Measurements from ENCODE around the gene HOXB13.

DNA sequence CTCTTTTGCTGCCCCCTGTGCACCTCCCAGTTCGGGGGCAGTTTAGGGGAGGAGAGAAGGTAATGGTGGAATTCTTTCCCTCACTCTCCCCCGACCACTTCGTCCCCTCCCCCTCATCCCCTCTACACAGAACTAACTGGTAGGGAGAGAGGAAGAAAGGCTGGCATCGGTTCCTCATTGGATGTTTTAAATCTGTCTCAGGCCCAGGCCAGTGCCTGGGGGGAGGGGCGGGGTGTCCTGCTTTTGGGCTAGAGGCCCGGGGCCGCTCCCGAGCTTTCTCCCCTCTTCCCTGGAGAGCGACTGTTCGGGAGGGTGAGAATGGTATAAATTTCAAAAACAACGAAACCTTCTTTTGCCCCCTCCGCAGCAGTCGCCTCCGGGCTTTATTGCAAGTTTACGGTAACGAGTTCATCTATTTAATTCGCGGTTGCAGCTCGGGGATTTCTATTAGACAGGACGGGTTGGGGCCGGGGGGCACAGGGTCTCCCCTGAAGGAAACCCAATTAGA, 5.6 kb downstream of the HOXB13 start, which contains the start of gene PRAC2:
- TF ChIP-seq, protein P1, sequence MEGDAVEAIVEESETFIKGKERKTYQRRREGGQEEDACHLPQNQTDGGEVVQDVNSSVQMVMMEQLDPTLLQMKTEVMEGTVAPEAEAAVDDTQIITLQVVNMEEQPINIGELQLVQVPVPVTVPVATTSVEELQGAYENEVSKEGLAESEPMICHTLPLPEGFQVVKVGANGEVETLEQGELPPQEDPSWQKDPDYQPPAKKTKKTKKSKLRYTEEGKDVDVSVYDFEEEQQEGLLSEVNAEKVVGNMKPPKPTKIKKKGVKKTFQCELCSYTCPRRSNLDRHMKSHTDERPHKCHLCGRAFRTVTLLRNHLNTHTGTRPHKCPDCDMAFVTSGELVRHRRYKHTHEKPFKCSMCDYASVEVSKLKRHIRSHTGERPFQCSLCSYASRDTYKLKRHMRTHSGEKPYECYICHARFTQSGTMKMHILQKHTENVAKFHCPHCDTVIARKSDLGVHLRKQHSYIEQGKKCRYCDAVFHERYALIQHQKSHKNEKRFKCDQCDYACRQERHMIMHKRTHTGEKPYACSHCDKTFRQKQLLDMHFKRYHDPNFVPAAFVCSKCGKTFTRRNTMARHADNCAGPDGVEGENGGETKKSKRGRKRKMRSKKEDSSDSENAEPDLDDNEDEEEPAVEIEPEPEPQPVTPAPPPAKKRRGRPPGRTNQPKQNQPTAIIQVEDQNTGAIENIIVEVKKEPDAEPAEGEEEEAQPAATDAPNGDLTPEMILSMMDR (IDR thresholded peaks at IDR 0.05 in 4 of 5, conservative IDR thresholded peaks at IDR 0.05 in 1 of 5), result no peak
- TF ChIP-seq POLR2A (IDR thresholded peaks at IDR 0.05), result no peak
